ENCODE measurements around the gene CNTLN.

- TF ChIP-seq CTCF (conservative IDR thresholded peaks at IDR 0.05) = no peak
- no peak for TF ChIP-seq ZFX (IDR thresholded peaks at IDR 0.05)
Measured at GRCh38 chr9:17453751-17454150, 318.9 kb downstream of the CNTLN start.

All from C4-2B (cell line).